BLaER1 treated with 17β-estradiol and CSF1 and Interleukin-3, amounts not matched to agents 10 nM and 100 nM (cell line): ENCODE measurements around the gene NME8.

Source experiments
- H3K27ac ChIP-seq, 11 experiments: shearing (Covaris generic); formaldehyde crosslinking; 2 replicates each; pipeline ENCODE4 v1.8.1; 2022
- H3K27me3 ChIP-seq, 11 experiments: shearing (Covaris generic); formaldehyde crosslinking; 2 replicates each; pipeline ENCODE4 v1.8.1; 2022
- H3K36me3 ChIP-seq, 11 experiments: shearing (Covaris generic); formaldehyde crosslinking; 2 replicates each; pipeline ENCODE4 v1.8.1; 2022
- H3K4me1 ChIP-seq, 10 experiments: shearing (Covaris generic); formaldehyde crosslinking; 2 replicates each; pipeline ENCODE4 v1.8.1; 2022
- H3K4me2 ChIP-seq, 11 experiments: shearing (Covaris generic); formaldehyde crosslinking; 2 replicates each; pipeline ENCODE4 v1.8.1; 2022
- H3K4me3 ChIP-seq, 10 experiments: shearing (Covaris generic); formaldehyde crosslinking; 2 replicates each; pipeline ENCODE4 v1.8.1; 2022
- H3K9ac ChIP-seq, 11 experiments: shearing (Covaris generic); formaldehyde crosslinking; 2 replicates each; pipeline ENCODE4 v1.8.1; 2022
- H3K9me3 ChIP-seq, 11 experiments: shearing (Covaris generic); formaldehyde crosslinking; replicated peaks in 1 of 11; 2 replicates each; pipeline ENCODE4 v1.8.1; 2022
- H4K20me1 ChIP-seq, 11 experiments: shearing (Covaris generic); formaldehyde crosslinking; 2 replicates each; pipeline ENCODE4 v1.8.1; 2022
- Cebpa-rat ChIP-seq, 11 experiments: shearing (Covaris generic); IDR thresholded peaks; 2 replicates each; pipeline ENCODE4 v1.8.1; 2022

NME8 gene

GRCh38 chr7:37924491-37925041, 76.2 kb downstream of the NME8 start:
- Histone ChIP-seq H3K27me3 (no peaks in the 10 kb centered on the region), H4K20me1 (peaks cover 0 to 51% (median 10%) of the 10 kb centered on the region in 11 experiments; a peak in 12 of 22 replicates), H3K36me3 (peaks cover 9 to 52% (median 41%) of the 10 kb centered on the region in 11 experiments; a peak in 21 of 22 replicates), H3K9me3 (peaks cover 18 to 40% (median 34%) of the 10 kb centered on the region in 11 experiments), H3K9ac (no peak overlapping the region), H3K4me3 (no peak overlapping the region), H3K27ac (no peak overlapping the region), H3K4me2 (no peak overlapping the region), H3K4me1 (peaks cover 23 to 41% (median 34%) of the 10 kb centered on the region in 10 experiments)
- no peak for TF ChIP-seq Cebpa-rat (IDR thresholded peaks at IDR 0.05)

- H3K27ac ChIP-seq: no peak overlapping the region
- peaks cover 17 to 61% (median 51%) of the 10 kb centered on the region in 11 experiments; a peak in 21 of 22 replicates for H3K36me3 ChIP-seq
- no peak overlapping the region for H3K9ac ChIP-seq
- no peak overlapping the region for H3K4me2 ChIP-seq
- H4K20me1 ChIP-seq: peaks cover 0 to 60% (median 11%) of the 10 kb centered on the region in 11 experiments; a peak in 13 of 22 replicates
- peaks cover 17 to 34% (median 29%) of the 10 kb centered on the region in 10 experiments for H3K4me1 ChIP-seq
- no peak overlapping the region for H3K4me3 ChIP-seq
- peaks cover 18 to 40% (median 34%) of the 10 kb centered on the region in 11 experiments for H3K9me3 ChIP-seq
- H3K27me3 ChIP-seq: no peaks in the 10 kb centered on the region
- no peak for TF ChIP-seq Cebpa-rat (IDR thresholded peaks at IDR 0.05)
Observed at GRCh38 chr7:37925620-37926019, 77.2 kb downstream of the NME8 start.

GRCh38 chr7:37927773-37928444, 79.5 kb downstream of the NME8 start:
- Histone ChIP-seq H3K9me3 (peaks cover 18 to 40% (median 37%) of the 10 kb centered on the region in 11 experiments), H3K4me1 (peaks cover 3 to 20% (median 15%) of the 10 kb centered on the region in 10 experiments; a peak in 18 of 20 replicates), H4K20me1 (peaks cover 0 to 46% (median 6%) of the 10 kb centered on the region in 11 experiments; a peak in 9 of 22 replicates), H3K4me3 (no peak overlapping the region), H3K27me3 (no peaks in the 10 kb centered on the region), H3K36me3 (peaks cover 17 to 73% (median 51%) of the 10 kb centered on the region in 11 experiments; a peak in 21 of 22 replicates), H3K9ac (no peak overlapping the region), H3K4me2 (peak overlapping the region in 10 of 11 experiments; percentile 5 to 62 (median 36); a peak in 15 of 22 replicates), H3K27ac (no peak overlapping the region)
- TF ChIP-seq Cebpa-rat (IDR thresholded peaks at IDR 0.05): peak in 7 of 11 experiments; percentile 16 to 83 (median 65); a peak in 8 of 22 replicates

GRCh38 chr7:37928878-37929277, 80.5 kb downstream of the NME8 start:
- Histone ChIP-seq H3K4me1 (peaks cover 0 to 18% (median 15%) of the 10 kb centered on the region in 10 experiments; a peak in 17 of 20 replicates), H3K4me2 (no peak overlapping the region), H3K27ac (no peak overlapping the region), H3K9me3 (peaks cover 21 to 45% (median 36%) of the 10 kb centered on the region in 11 experiments), H3K9ac (no peak overlapping the region), H3K36me3 (peaks cover 17 to 67% (median 46%) of the 10 kb centered on the region in 11 experiments; a peak in 21 of 22 replicates), H3K4me3 (no peak overlapping the region), H4K20me1 (peaks cover 0 to 36% (median 6%) of the 10 kb centered on the region in 11 experiments; a peak in 9 of 22 replicates), H3K27me3 (no peaks in the 10 kb centered on the region)
- TF ChIP-seq Cebpa-rat (IDR thresholded peaks at IDR 0.05): no peak

- no peak overlapping the region for H3K4me2 ChIP-seq
- H3K4me1 ChIP-seq: peaks cover 0 to 18% (median 15%) of the 10 kb centered on the region in 10 experiments; a peak in 17 of 20 replicates
- peaks cover 0 to 35% (median 6%) of the 10 kb centered on the region in 11 experiments; a peak in 9 of 22 replicates for H4K20me1 ChIP-seq
- no peak for TF ChIP-seq Cebpa-rat (IDR thresholded peaks at IDR 0.05)
- H3K4me3 ChIP-seq: no peak overlapping the region
- no peak overlapping the region for H3K27ac ChIP-seq
- H3K9me3 ChIP-seq: peaks cover 17 to 45% (median 36%) of the 10 kb centered on the region in 11 experiments
- H3K36me3 ChIP-seq: peaks cover 9 to 60% (median 36%) of the 10 kb centered on the region in 11 experiments; a peak in 21 of 22 replicates
- H3K27me3 ChIP-seq: no peaks in the 10 kb centered on the region
- H3K9ac ChIP-seq: no peak overlapping the region
Observed at GRCh38 chr7:37930226-37930948, 82.0 kb downstream of the NME8 start.

- Histone ChIP-seq H4K20me1 (peaks cover 0 to 26% (median 6%) of the 10 kb centered on the region in 11 experiments; a peak in 9 of 22 replicates), H3K4me2 (no peak overlapping the region), H3K9ac (no peak overlapping the region), H3K4me3 (no peak overlapping the region), H3K9me3 (peaks cover 14 to 45% (median 33%) of the 10 kb centered on the region in 11 experiments; a peak in 21 of 22 replicates), H3K36me3 (peaks cover 7 to 41% (median 27%) of the 10 kb centered on the region in 11 experiments; a peak in 19 of 22 replicates), H3K27me3 (no peaks in the 10 kb centered on the region), H3K27ac (no peak overlapping the region), H3K4me1 (peaks cover 0 to 6% (median 6%) of the 10 kb centered on the region in 10 experiments; a peak in 17 of 20 replicates)
- TF ChIP-seq Cebpa-rat (IDR thresholded peaks at IDR 0.05): no peak
Observed at GRCh38 chr7:37932543-37932942, 84.1 kb downstream of the NME8 start.

- Histone ChIP-seq H3K4me3 (no peak overlapping the region), H3K9me3 (peaks cover 16 to 50% (median 38%) of the 10 kb centered on the region in 11 experiments), H3K27me3 (no peaks in the 10 kb centered on the region), H3K27ac (no peak overlapping the region), H3K9ac (no peak overlapping the region), H3K4me2 (no peak overlapping the region), H4K20me1 (peaks cover 0 to 21% (median 6%) of the 10 kb centered on the region in 11 experiments; a peak in 8 of 22 replicates), H3K4me1 (peaks cover 0 to under 1% (median under 1%) of the 10 kb centered on the region in 10 experiments; a peak in 6 of 20 replicates), H3K36me3 (peaks cover 7 to 45% (median 28%) of the 10 kb centered on the region in 11 experiments; a peak in 19 of 22 replicates)
- no peak for TF ChIP-seq Cebpa-rat (IDR thresholded peaks at IDR 0.05)
Observed at GRCh38 chr7:37933018-37933566, 84.7 kb downstream of the NME8 start.

- H3K9ac ChIP-seq: no peak overlapping the region
- H3K4me2 ChIP-seq: no peak overlapping the region
- TF ChIP-seq Cebpa-rat (IDR thresholded peaks at IDR 0.05): no peak
- peaks cover 4 to 27% (median 15%) of the 10 kb centered on the region in 11 experiments; a peak in 19 of 22 replicates for H3K36me3 ChIP-seq
- H4K20me1 ChIP-seq: peaks cover 0 to 36% (median 7%) of the 10 kb centered on the region in 11 experiments; a peak in 11 of 22 replicates
- H3K4me3 ChIP-seq: no peak overlapping the region
- H3K4me1 ChIP-seq: no peaks in the 10 kb centered on the region
- no peak overlapping the region for H3K27ac ChIP-seq
- peaks cover 6 to 20% (median 13%) of the 10 kb centered on the region in 11 experiments; a peak in 21 of 22 replicates for H3K9me3 ChIP-seq
- no peaks in the 10 kb centered on the region for H3K27me3 ChIP-seq
Observed at GRCh38 chr7:37942934-37943610, 94.7 kb downstream of the NME8 start.
